ENCODE data around the gene PCDH7.

The PCDH7 gene

GRCh38 chr4:30720021-30720660, at the start of gene PCDH7:
Gene PCDH7, plus strand, starts transcription at chr4:30720369. Its CDS starts 1,054 bp downstream, at chr4:30721423.
- no peak for DNase-seq (ENCODE audit: low spot score)

- no peak for DNase-seq (ENCODE audit: low spot score)
These were observed 48.2 kb upstream of the PCDH7 start for GRCh38 chr4:30671926-30672448.

- no peak for DNase-seq (ENCODE audit: low spot score)
These were observed 24.0 kb upstream of the PCDH7 start for GRCh38 chr4:30696191-30696590.

- DNase-seq (ENCODE audit: low spot score) = no peak
These were observed 5.6 kb upstream of the PCDH7 start for GRCh38 chr4:30714408-30715031.

- DNase-seq (ENCODE audit: low spot score) = no peak
These were observed 4.0 kb upstream of the PCDH7 start for GRCh38 chr4:30716158-30716557.

GRCh38 chr4:30716681-30717207, 3.4 kb upstream of the PCDH7 start:
- no peak for DNase-seq (ENCODE audit: low spot score)

- no peak for DNase-seq (ENCODE audit: low spot score)
These were observed 2.8 kb upstream of the PCDH7 start for GRCh38 chr4:30717208-30718020.

GRCh38 chr4:30718021-30718542, 2.1 kb upstream of the PCDH7 start:
- DNase-seq (ENCODE audit: low spot score) = no peak

GRCh38 chr4:30718641-30719453, 1.3 kb upstream of the PCDH7 start:
- DNase-seq (ENCODE audit: low spot score) = no peak

GRCh38 chr4:30719454-30720020, 632 bp upstream of the PCDH7 start:
- DNase-seq (ENCODE audit: low spot score) = no peak

- DNase-seq (ENCODE audit: low spot score) = no peak
These were observed 554 bp downstream of the PCDH7 start for GRCh38 chr4:30720661-30721184.

GRCh38 chr4:30721185-30722091, 1.3 kb downstream of the PCDH7 start:
- DNase-seq (ENCODE audit: low spot score) = no peak

GRCh38 chr4:30722092-30722358, 1.9 kb downstream of the PCDH7 start:
- no peak for DNase-seq (ENCODE audit: low spot score)

- no peak for DNase-seq (ENCODE audit: low spot score)
These were observed 2.4 kb downstream of the PCDH7 start for GRCh38 chr4:30722359-30723200.

GRCh38 chr4:30723201-30723955, 3.2 kb downstream of the PCDH7 start:
- DNase-seq (ENCODE audit: low spot score) = no peak

GRCh38 chr4:30724247-30724646, 4.1 kb downstream of the PCDH7 start:
- DNase-seq (ENCODE audit: low spot score) = no peak

GRCh38 chr4:30725562-30725961, 5.4 kb downstream of the PCDH7 start:
- DNase-seq (ENCODE audit: low spot score) = no peak

- no peak for DNase-seq (ENCODE audit: low spot score)
These were observed 6.0 kb downstream of the PCDH7 start for GRCh38 chr4:30726090-30726675.
